ENCODE data around the gene CIDEB.

GRCh38 chr14:24330973-24331674 lies 23.3 kb upstream of the CIDEB start:
- TF ChIP-seq CTCF (IDR thresholded peaks at IDR 0.05 in 2 of 3, conservative IDR thresholded peaks at IDR 0.05 in 1 of 3; ENCODE audit: borderline replicate concordance in 1 of 3, insufficient read depth in 1 of 3, low read depth in 2 of 3, low read length in 2 of 3), result no peak
- TF ChIP-seq SP1 (IDR thresholded peaks at IDR 0.05; ENCODE audit: low read depth), result no peak

Measured in HCT116 (cell line).